Adrenal gland (tissue), 12 donors: ENCODE data around the gene LEFTY1. TPM values are rescaled to one million over a fixed set of nuclear protein-coding genes. Genes with fewer than 3 reads are reported as not detected.

Experiments
- DNase-seq, 7 donors: peaks; one replicate each; pipeline ENCODE4 v3.0.0-alpha.2; 2019 to 2020
- H3K27ac ChIP-seq, 5 donors: fragments of 200-600 bp; sonication (generic) in 4 of 5; 1 replicate in 3 of 5; 2 replicates in 2 of 5; pipeline versions ENCODE4 v1.5.1 to v1.8.0; 2016 to 2020; ENCODE audit warnings: mild to moderate bottlenecking in 1 of 5
- H3K27me3 ChIP-seq: fragments of 200-600 bp; 2 replicates; pipeline ENCODE4 v1.8.0; 2021
- H3K36me3 ChIP-seq, 2 donors: fragments of 200-600 bp; replicated peaks in 1 of 2; 1 replicate in 1 of 2; 2 replicates in 1 of 2; pipeline versions ENCODE4 v1.5.1 to v1.8.0; 2018 to 2022
- H3K4me1 ChIP-seq, 2 donors: fragments of 200-600 bp; replicated peaks in 1 of 2; 1 replicate in 1 of 2; 2 replicates in 1 of 2; pipeline versions ENCODE4 v1.5.1 to v1.8.0; 2018 to 2021
- H3K4me3 ChIP-seq, 4 donors: fragments of 200-600 bp; sonication (generic) in 3 of 4; one replicate each; pipeline ENCODE4 v1.5.1; 2016 to 2018
- H3K9me3 ChIP-seq, 3 donors: fragments of 200-600 bp; sonication (generic) in 1 of 3; replicated peaks in 1 of 3; 1 replicate in 2 of 3; 2 replicates in 1 of 3; pipeline versions ENCODE4 v1.5.1 to v1.8.0; 2016 to 2021
- CTCF ChIP-seq, 6 experiments: fragments of 450-650 bp in 4 of 6; fragments of 200-600 bp in 2 of 6; sonication (generic) in 1 of 6; IDR thresholded peaks; 1 replicate in 5 of 6; 2 replicates in 1 of 6; pipeline versions ENCODE4 v1.5.1 to v1.8.0; 2016 to 2021; ENCODE audit warnings: antibody characterized with exemption in 6 of 6, mild to moderate bottlenecking in 2 of 6, moderate library complexity in 1 of 6
- POLR2A ChIP-seq, 2 donors: fragments of 450-650 bp; IDR thresholded peaks; one replicate each; pipeline ENCODE4 v1.6.1; 2017; ENCODE audit warnings: antibody characterized with exemption in 2 of 2, mild to moderate bottlenecking in 2 of 2, moderate library complexity in 1 of 2
- WGBS, 4 donors: extraction: QIAGEN DNeasy Blood & Tissue Kit in 2 of 4; methylation state at CpG; one replicate each; pipeline versions ENCODE4 v1.1.5 to v1.1.7; 2013 to 2017; 5-methylcytosine and 5-hydroxymethylcytosine counted together
- intact Hi-C, 2 donors: fragments of 100-400 bp; cut with DNase I; formaldehyde crosslinking; loops; one replicate each; pipeline versions ENCODE4 v1.14.1 to v1.15.0; 2022 to 2023
- polyA plus RNA-seq, 3 donors: library from polyadenylated mRNA; stranded (reverse); fragments of 200-250 nt in 2 of 3; fragments of 350-450 nt in 1 of 3; fragmentation: Illumina TruSeq in 1 of 3; extraction: RNeasy Lipid Tissue Mini Kit (QIAGEN cat#74804) in 1 of 3; gene quantifications; one replicate each; pipeline ENCODE4 v1.2.3, GENCODE V29; 2013 to 2014
- total RNA-seq, 9 donors: library from RNA; depleted of rRNA in 4 of 9; stranded (reverse); fragments of >200 nt in 4 of 9; fragments of 120-200 nt in 1 of 9; fragmentation: NEBNext Ultra II Directional in 1 of 9; extraction: Animal tissue kit (Norgen Biotek cat#: 25700) in 1 of 9; gene quantifications; one replicate each; pipeline versions ENCODE4 v1.1.0 to v1.2.4, GENCODE V29; 2013 to 2023
- donor health status: healthy with polysubstance abuse.
- donor health status: Bipolar disorder and iron deficiency.
- donor health status: DM: yes; HTN: yes; CAD: no.
- donor health status: DM: no; HTN: no; CAD: no.
- donor health status: DM: no; HTN: no; CAD: no.
- donor health status: DM: yes; HTN: yes; CAD: no.

Gene LEFTY1
- total and polyA plus RNA-seq, 12 donors = 0.15 to 1.5 (median 0.55) TPM; not detected in 5

GRCh38 chr1:225863167-225863566 is 25.8 kb downstream of the LEFTY1 start:
- no peak for TF ChIP-seq CTCF (IDR thresholded peaks at IDR 0.05)
- TF ChIP-seq POLR2A (IDR thresholded peaks at IDR 0.05) = no peak
- H3K9me3 ChIP-seq = no peaks in the 10 kb centered on the region
- no peaks in the 10 kb centered on the region for H3K27me3 ChIP-seq
- 81 to 98% (median 95%) methylated on average over 5 of the region's 5 CpGs for WGBS, 4 donors
- no peaks in the 10 kb centered on the region for H3K4me1 ChIP-seq
- DNase-seq = no peak
- H3K27ac ChIP-seq = no peak overlapping the region
- no peak overlapping the region for H3K4me3 ChIP-seq
- intact Hi-C loops = no loop called here
- peaks cover 0 to 75% of the 10 kb centered on the region in 2 donors for H3K36me3 ChIP-seq

- DNase-seq = no peak
- 79 to 95% (median 90%) methylated on average over 8 to 13 of the region's 13 CpGs for WGBS, 4 donors
- Histone ChIP-seq H3K27ac (no peak overlapping the region), H3K4me1 (no peaks in the 10 kb centered on the region), H3K27me3 (no peaks in the 10 kb centered on the region), H3K4me3 (no peak overlapping the region), H3K9me3 (no peaks in the 10 kb centered on the region), H3K36me3 (peaks cover 0 to 71% of the 10 kb centered on the region in 2 donors)
- intact Hi-C loops = no loop called here
- TF ChIP-seq POLR2A (IDR thresholded peaks at IDR 0.05) = no peak
- TF ChIP-seq CTCF (IDR thresholded peaks at IDR 0.05) = no peak
These were observed 26.4 kb downstream of the LEFTY1 start for GRCh38 chr1:225862581-225862950.

GRCh38 chr1:225861834-225862580 is 26.9 kb downstream of the LEFTY1 start:
- Histone ChIP-seq H3K36me3 (peaks cover 0 to 67% of the 10 kb centered on the region in 2 donors), H3K4me3 (no peak overlapping the region), H3K9me3 (no peaks in the 10 kb centered on the region), H3K27ac (no peak overlapping the region), H3K27me3 (no peaks in the 10 kb centered on the region), H3K4me1 (no peaks in the 10 kb centered on the region)
- intact Hi-C loops = no loop called here
- 76 to 88% (median 82%) methylated on average over 9 to 13 of the region's 13 CpGs for WGBS, 4 donors
- TF ChIP-seq CTCF (IDR thresholded peaks at IDR 0.05) (no peak), POLR2A (IDR thresholded peaks at IDR 0.05) (no peak)
- no peak for DNase-seq

GRCh38 chr1:225860876-225861441 is 28.0 kb downstream of the LEFTY1 start:
- Histone ChIP-seq H3K36me3 (peaks cover 0 to 64% of the 10 kb centered on the region in 2 donors), H3K4me3 (no peak overlapping the region), H3K4me1 (no peaks in the 10 kb centered on the region), H3K27me3 (no peaks in the 10 kb centered on the region), H3K27ac (no peak overlapping the region), H3K9me3 (no peaks in the 10 kb centered on the region)
- intact Hi-C loops = no loop called here
- TF ChIP-seq CTCF (IDR thresholded peaks at IDR 0.05) = no peak
- no peak for TF ChIP-seq POLR2A (IDR thresholded peaks at IDR 0.05)
- 85 to 90% (median 89%) methylated on average over 6 to 7 of the region's 7 CpGs for WGBS, 4 donors
- DNase-seq = no peak
